Smooth muscle cell (in vitro differentiated cells): ENCODE measurements around the gene CACNA1C. TPM values are rescaled to one million over a fixed set of nuclear protein-coding genes. Genes with fewer than 3 reads are reported as not detected.

ENCODE experiments used
- DNase-seq: peaks from one replicate; lab custom pipeline; 2025; ENCODE audit not compliant: unreplicated experiment; lab: John Stamatoyannopoulos, UW
- H2AFZ ChIP-seq: fragments of 200-600 bp; sonication (generic); 2 replicates; pipeline ENCODE4 v1.6.0; 2016; ENCODE audit warnings: antibody characterized with exemption, low read depth, mild to moderate bottlenecking
- H3F3A ChIP-seq: fragments of 200-600 bp; sonication (generic); 2 replicates; pipeline ENCODE4 v1.6.0; 2017; ENCODE audit warnings: antibody characterized with exemption, low read depth
- H3K27ac ChIP-seq: fragments of 200-600 bp; sonication (generic); 2 replicates; pipeline ENCODE4 v1.5.1; 2016; ENCODE audit warnings: low read depth, mild to moderate bottlenecking
- H3K27me3 ChIP-seq: fragments of 200-600 bp; sonication (generic); 2 replicates; pipeline ENCODE4 v1.6.1; 2016; ENCODE audit warnings: low read depth, mild to moderate bottlenecking
- H3K36me3 ChIP-seq: fragments of 200-600 bp; sonication (generic); 2 replicates; pipeline ENCODE4 v1.5.1; 2016; ENCODE audit warnings: low read depth
- H3K4me1 ChIP-seq: fragments of 200-600 bp; sonication (generic); 2 replicates; pipeline ENCODE4 v1.5.1; 2016; ENCODE audit warnings: low read depth
- H3K4me2 ChIP-seq: fragments of 200-600 bp; sonication (generic); 2 replicates; pipeline ENCODE4 v1.6.0; 2016; ENCODE audit warnings: mild to moderate bottlenecking
- H3K4me3 ChIP-seq: fragments of 200-600 bp; sonication (generic); 2 replicates; pipeline ENCODE4 v1.5.1; 2016; ENCODE audit warnings: mild to moderate bottlenecking
- H3K79me2 ChIP-seq: fragments of 200-600 bp; sonication (generic); 2 replicates; pipeline ENCODE4 v1.6.0; 2016; ENCODE audit warnings: low read depth, mild to moderate bottlenecking
- H3K9ac ChIP-seq: fragments of 200-600 bp; sonication (generic); 2 replicates; pipeline ENCODE4 v1.6.0; 2016; ENCODE audit warnings: low read depth
- H3K9me3 ChIP-seq: fragments of 200-600 bp; sonication (generic); replicated peaks from 2 replicates; pipeline ENCODE4 v1.5.1; 2016; ENCODE audit warnings: low read depth
- H4K20me1 ChIP-seq: fragments of 200-600 bp; sonication (generic); 2 replicates; pipeline ENCODE4 v1.6.0; 2016; ENCODE audit warnings: low read depth
- whole genome bisulfite sequencing: methylation state at CpG from one replicate; pipeline ENCODE4 v1.1.7; 2016; ENCODE audit warnings: low lambda C conversion rate; 5-methylcytosine and 5-hydroxymethylcytosine counted together
- polyA plus RNA-seq: library from polyadenylated mRNA; unstranded; fragments of >200 nt; fragmentation: Nextera tagmentation; extraction: Ambion mirVana; gene quantifications from 2 replicates; pipeline ENCODE4 v1.2.1, GENCODE V29; 2016
- total RNA-seq: library from RNA; depleted of rRNA; stranded (reverse); fragments of >200 nt; gene quantifications from 2 replicates; pipeline ENCODE4 v1.2.3, GENCODE V29; 2014
- TF ChIP-seq, protein P1 (sequence below): fragments of 200-600 bp; sonication (generic); IDR thresholded peaks from 2 replicates; pipeline ENCODE4 v1.5.1; 2017; ENCODE audit warnings: borderline replicate concordance, mild to moderate bottlenecking, antibody characterized with exemption; ENCODE audit not compliant: insufficient read depth, poor library complexity, severe bottlenecking

The CACNA1C gene
- total and polyA plus RNA-seq, 2 experiments from 2014 or later = 1.6 to 4.5 TPM

DNA sequence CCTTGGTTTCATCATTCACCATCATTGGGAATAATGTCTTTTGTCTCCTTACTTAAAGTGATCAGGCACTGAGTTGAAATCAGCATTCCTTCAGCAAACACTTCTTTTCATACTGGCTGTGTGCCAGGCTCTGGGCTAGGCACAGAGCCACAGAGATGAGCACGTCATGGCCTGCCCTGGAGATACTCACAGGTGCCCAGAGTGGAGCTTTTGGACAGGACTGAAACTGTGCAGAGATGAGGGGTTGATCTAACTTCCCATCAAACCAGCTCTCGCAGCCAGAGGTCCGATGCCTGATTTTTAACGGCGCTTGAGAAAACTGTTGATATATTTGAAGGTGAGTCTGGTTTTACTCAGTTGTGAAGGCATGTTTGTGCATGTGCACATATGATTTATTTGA, 43.1 kb downstream of the CACNA1C start:
- Histone ChIP-seq H3F3A (no peaks in the 10 kb centered on the region), H3K4me3 (no peak overlapping the region), H4K20me1 (no peaks in the 10 kb centered on the region), H3K27me3 (no peaks in the 10 kb centered on the region), H3K4me1 (no peaks in the 10 kb centered on the region), H3K36me3 (no peaks in the 10 kb centered on the region), H3K9ac (no peak overlapping the region), H3K27ac (no peak overlapping the region), H2AFZ (no peak overlapping the region), H3K9me3 (no peaks in the 10 kb centered on the region), H3K79me2 (no peaks in the 10 kb centered on the region), H3K4me2 (no peak overlapping the region)
- 99% methylated on average over 5 of the region's 5 CpGs for WGBS
- DNase-seq = no peak
- TF ChIP-seq, protein P1, sequence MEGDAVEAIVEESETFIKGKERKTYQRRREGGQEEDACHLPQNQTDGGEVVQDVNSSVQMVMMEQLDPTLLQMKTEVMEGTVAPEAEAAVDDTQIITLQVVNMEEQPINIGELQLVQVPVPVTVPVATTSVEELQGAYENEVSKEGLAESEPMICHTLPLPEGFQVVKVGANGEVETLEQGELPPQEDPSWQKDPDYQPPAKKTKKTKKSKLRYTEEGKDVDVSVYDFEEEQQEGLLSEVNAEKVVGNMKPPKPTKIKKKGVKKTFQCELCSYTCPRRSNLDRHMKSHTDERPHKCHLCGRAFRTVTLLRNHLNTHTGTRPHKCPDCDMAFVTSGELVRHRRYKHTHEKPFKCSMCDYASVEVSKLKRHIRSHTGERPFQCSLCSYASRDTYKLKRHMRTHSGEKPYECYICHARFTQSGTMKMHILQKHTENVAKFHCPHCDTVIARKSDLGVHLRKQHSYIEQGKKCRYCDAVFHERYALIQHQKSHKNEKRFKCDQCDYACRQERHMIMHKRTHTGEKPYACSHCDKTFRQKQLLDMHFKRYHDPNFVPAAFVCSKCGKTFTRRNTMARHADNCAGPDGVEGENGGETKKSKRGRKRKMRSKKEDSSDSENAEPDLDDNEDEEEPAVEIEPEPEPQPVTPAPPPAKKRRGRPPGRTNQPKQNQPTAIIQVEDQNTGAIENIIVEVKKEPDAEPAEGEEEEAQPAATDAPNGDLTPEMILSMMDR = no peak

GRCh38 chr12:2097617-2098016, 44.8 kb downstream of the CACNA1C start:
- Histone ChIP-seq H3K36me3 (no peaks in the 10 kb centered on the region), H2AFZ (no peak overlapping the region), H3K9ac (no peak overlapping the region), H3K9me3 (no peaks in the 10 kb centered on the region), H3K4me1 (no peaks in the 10 kb centered on the region), H4K20me1 (no peaks in the 10 kb centered on the region), H3K27ac (no peak overlapping the region), H3K4me2 (no peak overlapping the region), H3K4me3 (no peak overlapping the region), H3K79me2 (no peaks in the 10 kb centered on the region), H3F3A (no peaks in the 10 kb centered on the region), H3K27me3 (no peaks in the 10 kb centered on the region)
- WGBS = 91% methylated on average over 7 of the region's 7 CpGs
- TF ChIP-seq, protein P1 = no peak
- DNase-seq = no peak

DNA sequence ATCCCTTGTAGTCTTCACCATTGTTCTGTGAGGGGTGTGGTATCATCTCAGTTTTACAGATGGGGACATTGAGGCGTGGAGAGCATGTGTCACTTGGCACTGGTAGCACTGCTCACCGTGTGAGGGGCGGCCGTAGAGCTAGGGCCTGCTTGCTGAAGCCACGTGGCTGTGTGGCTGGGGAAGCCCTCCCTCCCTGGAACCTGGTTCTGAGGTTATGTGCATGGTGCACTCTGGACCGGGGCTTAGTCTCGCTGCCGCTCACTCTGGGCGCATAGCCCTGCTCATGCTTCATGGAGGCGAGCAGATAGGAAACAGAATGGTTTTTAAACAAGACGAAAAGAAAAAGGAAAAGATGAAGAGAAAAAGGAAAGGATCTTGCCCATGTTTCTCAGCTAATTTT, 46.1 kb downstream of the CACNA1C start:
- WGBS = 95% methylated on average over 11 of the region's 11 CpGs
- no peak overlapping the region for H3K9ac ChIP-seq

GRCh38 chr12:2099595-2099994, 46.8 kb downstream of the CACNA1C start:
- Histone ChIP-seq H3K9ac (no peak overlapping the region), H2AFZ (no peak overlapping the region), H3F3A (no peaks in the 10 kb centered on the region), H3K4me3 (no peak overlapping the region), H3K27ac (no peak overlapping the region), H3K36me3 (no peaks in the 10 kb centered on the region), H3K4me1 (no peaks in the 10 kb centered on the region), H3K4me2 (no peak overlapping the region), H4K20me1 (no peaks in the 10 kb centered on the region), H3K27me3 (no peaks in the 10 kb centered on the region), H3K79me2 (peaks cover 4% of the 10 kb centered on the region), H3K9me3 (no peaks in the 10 kb centered on the region)
- 98% methylated on average over 4 of the region's 4 CpGs for WGBS
- TF ChIP-seq, protein P1 = no peak
- DNase-seq = no peak

More for the DNA sequence above, 46.1 kb downstream of the CACNA1C start:
- no peak overlapping the region for H2AFZ ChIP-seq
- H3K36me3 ChIP-seq = no peaks in the 10 kb centered on the region
- peaks cover 1% of the 10 kb centered on the region for H3K79me2 ChIP-seq
- no peak overlapping the region for H3K27ac ChIP-seq
- H3K27me3 ChIP-seq = no peaks in the 10 kb centered on the region
- no peaks in the 10 kb centered on the region for H3K9me3 ChIP-seq
- no peaks in the 10 kb centered on the region for H3K4me1 ChIP-seq
- no peaks in the 10 kb centered on the region for H4K20me1 ChIP-seq
- no peak overlapping the region for H3K4me2 ChIP-seq
- TF ChIP-seq, protein P1 = no peak
- no peaks in the 10 kb centered on the region for H3F3A ChIP-seq
- DNase-seq = no peak
- no peak overlapping the region for H3K4me3 ChIP-seq
